Measurements from ENCODE around the gene PTPRF.

The PTPRF gene

GRCh38 chr1:43671626-43672330, 141.1 kb downstream of the PTPRF start:
- DNase-seq, result no peak
- in situ Hi-C loops (cut with MboI; ENCODE audit: low pct_unique_long_range_greater_than_20kb, low sequenced_read_pairs), result no loop called here

DNA sequence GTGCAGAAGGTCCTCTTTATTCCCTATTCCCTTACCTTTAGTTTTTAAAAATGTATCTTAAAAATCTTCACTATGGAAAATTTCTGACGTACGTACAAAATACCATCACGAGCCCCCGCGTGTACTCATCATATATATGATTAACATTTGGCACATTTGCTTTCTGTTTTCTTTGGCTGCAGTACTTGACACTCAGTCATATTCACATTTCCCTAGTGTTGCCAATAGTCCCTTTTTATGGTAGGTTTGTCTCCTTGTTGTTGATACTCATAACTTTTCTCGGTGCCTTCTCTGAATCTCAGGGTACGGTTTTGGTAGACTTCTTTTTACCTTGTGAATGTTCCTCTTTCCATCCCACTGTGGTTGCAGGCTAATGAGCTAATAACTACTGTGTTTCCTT, 142.6 kb downstream of the PTPRF start:
- in situ Hi-C loops (cut with MboI; ENCODE audit: low pct_unique_long_range_greater_than_20kb, low sequenced_read_pairs), result no loop called here
- no peak for DNase-seq
